IMR-90 (cell line): ENCODE results near the gene EME2.

Source experiments
- CEBPB ChIP-seq: IDR thresholded peaks from 2 replicates; pipeline ENCODE4 v1.6.1; 2012; ENCODE audit warnings: low read depth, low read length, improper control_type of control experiment
- MAFK ChIP-seq: IDR thresholded peaks from 2 replicates; pipeline ENCODE4 v1.6.1; 2012; ENCODE audit warnings: low read depth, low read length, improper control_type of control experiment
- MAZ ChIP-seq: IDR thresholded peaks from 2 replicates; pipeline ENCODE4 v1.6.1; 2012; ENCODE audit warnings: low read depth, mild to moderate bottlenecking, low read length, improper control_type of control experiment, moderate library complexity, borderline replicate concordance
- MXI1 ChIP-seq: IDR thresholded peaks from 2 replicates; pipeline ENCODE4 v1.6.1; 2012; ENCODE audit warnings: low read depth, mild to moderate bottlenecking, low read length, moderate library complexity, borderline replicate concordance
- POLR2A ChIP-seq: IDR thresholded peaks from 2 replicates; pipeline ENCODE4 v1.6.1; 2012; ENCODE audit warnings: mild to moderate bottlenecking, low read depth, low read length
- RAD21 ChIP-seq: IDR thresholded peaks from 2 replicates; pipeline ENCODE4 v1.6.1; 2012; ENCODE audit warnings: low read length, improper control_type of control experiment
- RCOR1 ChIP-seq: IDR thresholded peaks from 2 replicates; pipeline ENCODE4 v1.6.1; 2012; ENCODE audit warnings: mild to moderate bottlenecking, low read length, improper control_type of control experiment; ENCODE audit not compliant: insufficient replicate concordance
- RFX5 ChIP-seq: IDR thresholded peaks from 2 replicates; pipeline ENCODE4 v1.8.0; 2012; ENCODE audit warnings: low read depth, mild to moderate bottlenecking, low read length, moderate library complexity
- SMC3 ChIP-seq: fragments of 150-350 bp; IDR thresholded peaks from 2 replicates; pipeline ENCODE4 v1.6.1; 2016; ENCODE audit warnings: low read depth, mild to moderate bottlenecking, antibody characterized with exemption, low read length, moderate library complexity
- TF ChIP-seq, protein P1 (sequence below): conservative IDR thresholded peaks from 2 replicates; pipeline ENCODE4 v1.5.1; 2012; ENCODE audit warnings: mild to moderate bottlenecking, low read depth, low read length, improper control_type of control experiment
- TF ChIP-seq, protein P2 (sequence below): fragments of 150-350 bp; IDR thresholded peaks from 2 replicates; pipeline ENCODE4 v1.6.1; 2017; ENCODE audit warnings: mild to moderate bottlenecking, antibody characterized with exemption, low read length, low read depth

DNA sequence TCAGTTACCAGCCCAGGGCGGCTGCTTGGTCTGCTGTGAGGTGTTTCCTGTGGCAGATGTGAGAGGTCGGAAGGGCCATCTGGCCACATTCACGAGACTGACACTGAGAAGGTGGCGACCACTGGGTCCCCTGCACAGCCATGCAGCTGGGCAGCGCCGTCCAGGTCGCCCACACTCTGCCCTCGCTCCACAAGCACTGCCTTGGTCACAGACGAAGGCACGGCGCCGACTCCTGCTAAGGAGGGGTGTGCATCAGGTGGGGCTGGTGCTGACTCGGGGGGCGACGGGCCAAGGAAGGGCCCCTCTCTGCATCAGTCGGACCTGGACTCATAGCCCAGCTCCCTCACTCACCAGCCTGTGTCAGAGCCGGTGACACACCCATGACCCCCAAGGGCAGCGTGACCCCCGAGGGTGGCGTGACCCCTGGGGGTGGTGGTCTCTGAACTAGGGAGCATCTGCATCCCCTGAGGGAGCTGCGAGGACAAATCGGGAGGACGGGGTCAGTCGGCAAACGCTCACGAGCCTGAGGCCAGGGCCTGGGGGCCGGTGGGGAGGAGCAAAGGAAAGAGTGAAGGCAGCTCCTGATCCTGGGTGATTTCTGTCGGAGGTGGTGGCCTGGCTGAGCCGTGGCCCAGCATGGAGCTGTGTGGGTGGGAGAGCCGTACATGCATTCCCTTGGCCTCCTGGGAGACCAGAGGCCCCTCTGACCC is 31.7 kb upstream of the EME2 start:
- TF ChIP-seq, protein P1, sequence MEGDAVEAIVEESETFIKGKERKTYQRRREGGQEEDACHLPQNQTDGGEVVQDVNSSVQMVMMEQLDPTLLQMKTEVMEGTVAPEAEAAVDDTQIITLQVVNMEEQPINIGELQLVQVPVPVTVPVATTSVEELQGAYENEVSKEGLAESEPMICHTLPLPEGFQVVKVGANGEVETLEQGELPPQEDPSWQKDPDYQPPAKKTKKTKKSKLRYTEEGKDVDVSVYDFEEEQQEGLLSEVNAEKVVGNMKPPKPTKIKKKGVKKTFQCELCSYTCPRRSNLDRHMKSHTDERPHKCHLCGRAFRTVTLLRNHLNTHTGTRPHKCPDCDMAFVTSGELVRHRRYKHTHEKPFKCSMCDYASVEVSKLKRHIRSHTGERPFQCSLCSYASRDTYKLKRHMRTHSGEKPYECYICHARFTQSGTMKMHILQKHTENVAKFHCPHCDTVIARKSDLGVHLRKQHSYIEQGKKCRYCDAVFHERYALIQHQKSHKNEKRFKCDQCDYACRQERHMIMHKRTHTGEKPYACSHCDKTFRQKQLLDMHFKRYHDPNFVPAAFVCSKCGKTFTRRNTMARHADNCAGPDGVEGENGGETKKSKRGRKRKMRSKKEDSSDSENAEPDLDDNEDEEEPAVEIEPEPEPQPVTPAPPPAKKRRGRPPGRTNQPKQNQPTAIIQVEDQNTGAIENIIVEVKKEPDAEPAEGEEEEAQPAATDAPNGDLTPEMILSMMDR, result no peak
- no peak for TF ChIP-seq POLR2A
- TF ChIP-seq, protein P2, sequence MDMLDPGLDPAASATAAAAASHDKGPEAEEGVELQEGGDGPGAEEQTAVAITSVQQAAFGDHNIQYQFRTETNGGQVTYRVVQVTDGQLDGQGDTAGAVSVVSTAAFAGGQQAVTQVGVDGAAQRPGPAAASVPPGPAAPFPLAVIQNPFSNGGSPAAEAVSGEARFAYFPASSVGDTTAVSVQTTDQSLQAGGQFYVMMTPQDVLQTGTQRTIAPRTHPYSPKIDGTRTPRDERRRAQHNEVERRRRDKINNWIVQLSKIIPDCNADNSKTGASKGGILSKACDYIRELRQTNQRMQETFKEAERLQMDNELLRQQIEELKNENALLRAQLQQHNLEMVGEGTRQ, result no peak
- no peak for TF ChIP-seq CEBPB
- no peak for TF ChIP-seq RFX5
- no peak for TF ChIP-seq SMC3
- no peak for TF ChIP-seq MXI1
- TF ChIP-seq RAD21, result no peak
- no peak for TF ChIP-seq MAFK
- TF ChIP-seq MAZ, result no peak
- TF ChIP-seq RCOR1, result no peak
